Activated B cell treated with CpG ODN at 0.5 μM for 24 hours (primary cell): ENCODE data around the gene SLC25A25. TPM values are rescaled to one million over a fixed set of nuclear protein-coding genes. Genes with fewer than 3 reads are reported as not detected.

Source experiments
- ATAC-seq: fragments of 200-7000 bp; cut with Tn5 transposase; one replicate; pipeline ENCODE4 v1.10.0; 2021; ENCODE audit warnings: low read depth, mild to moderate bottlenecking, moderate library complexity
- CTCF ChIA-PET: fragments of 350-600 bp; sonication (Branson Sonifier 250); formaldehyde crosslinking; loops from one replicate; lab custom pipeline; 2021; ENCODE audit warnings: antibody characterized with exemption; lab: Charles Lee
- POLR2A ChIA-PET: fragments of 350-600 bp; sonication (Branson Sonifier 250); formaldehyde crosslinking; loops from one replicate; lab custom pipeline; 2021; ENCODE audit warnings: antibody characterized with exemption; lab: Charles Lee
- DNase-seq: peaks from one replicate; pipeline ENCODE4 v3.0.0; 2022
- H3K27ac Mint-ChIP-seq: one replicate; pipeline ENCODE4 v1.8.0; 2020; ENCODE audit warnings: mixed read lengths
- H3K27me3 Mint-ChIP-seq: one replicate; pipeline ENCODE4 v1.8.0; 2021; ENCODE audit warnings: mixed read lengths
- H3K36me3 Mint-ChIP-seq: one replicate; pipeline ENCODE4 v1.8.0; 2021; ENCODE audit warnings: low read depth, mixed read lengths
- H3K4me1 Mint-ChIP-seq: one replicate; pipeline ENCODE4 v1.8.0; 2021; ENCODE audit warnings: mixed read lengths
- H3K4me3 Mint-ChIP-seq: one replicate; pipeline ENCODE4 v1.8.0; 2020; ENCODE audit warnings: mild to moderate bottlenecking, mixed read lengths
- H3K9me3 Mint-ChIP-seq: one replicate; pipeline ENCODE4 v1.8.0; 2020; ENCODE audit warnings: mixed read lengths
- intact Hi-C: fragments of 100-400 bp; cut with micrococcal nuclease; formaldehyde crosslinking; loops from one replicate; pipeline ENCODE4 v1.15.1; 2024
- total RNA-seq: library from RNA; stranded (reverse); gene quantifications from 2 replicates; pipeline ENCODE4 v1.2.3, GENCODE V29; 2022
- TF ChIP-seq, protein P1 (sequence below): fragments of 200-600 bp; IDR thresholded peaks from one replicate; pipeline ENCODE4 v1.8.0; 2022; ENCODE audit warnings: antibody characterized with exemption, mild to moderate bottlenecking

The SLC25A25 gene
- total RNA-seq, 1 donor from 2014 or later = 9.4 TPM

DNA sequence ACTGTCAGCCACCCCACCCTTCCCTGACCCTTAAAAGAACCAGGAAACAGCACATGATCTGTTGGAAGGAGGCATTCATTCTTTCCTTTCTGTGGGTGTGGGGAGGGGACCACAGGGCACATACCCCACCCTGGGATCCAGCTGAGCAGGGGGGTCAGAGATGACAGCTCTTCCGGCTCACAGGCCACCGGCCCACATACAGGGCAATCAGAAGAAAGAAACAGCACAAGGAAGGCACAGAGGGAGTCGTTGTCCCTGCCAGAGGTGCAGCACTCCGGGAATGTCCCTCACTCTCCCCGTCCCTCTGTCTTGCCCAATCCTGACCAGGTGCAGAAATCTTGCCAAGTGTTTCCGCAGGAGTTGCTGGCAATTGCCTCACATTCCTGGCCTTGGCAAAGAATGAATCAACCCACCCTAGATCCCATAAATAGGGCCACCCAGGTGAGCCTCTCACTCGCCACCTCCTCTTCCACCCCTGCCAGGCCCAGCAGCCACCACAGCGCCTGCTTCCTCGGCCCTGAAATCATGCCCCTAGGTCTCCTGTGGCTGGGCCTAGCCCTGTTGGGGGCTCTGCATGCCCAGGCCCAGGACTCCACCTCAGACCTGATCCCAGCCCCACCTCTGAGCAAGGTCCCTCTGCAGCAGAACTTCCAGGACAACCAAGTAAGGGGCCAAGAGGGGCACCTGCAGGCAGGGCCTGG lies 81.1 kb downstream of the SLC25A25 start, which contains the start of gene LCN2:
TSS of gene LCN2 (plus strand) at position 453 of the 701 bp plus-strand sequence. CDS start at position 526, 73 bp downstream.
- CTCF ChIA-PET = no interaction called here
- ATAC-seq (no peak), DNase-seq (no peak)
- Mint-ChIP-seq H3K4me1 (no peaks in the 10 kb centered on the region), H3K4me3 (no peak within 1 kb of the TSS), H3K9me3 (no peaks in the 10 kb centered on the region), H3K27me3 (peaks cover 3% of the 10 kb centered on the region), H3K27ac (no peak within 1 kb of the TSS), H3K36me3 (no peaks in the 10 kb centered on the region)
- POLR2A ChIA-PET = no interaction called here
- intact Hi-C loops = no loop called here
- TF ChIP-seq, protein P1, sequence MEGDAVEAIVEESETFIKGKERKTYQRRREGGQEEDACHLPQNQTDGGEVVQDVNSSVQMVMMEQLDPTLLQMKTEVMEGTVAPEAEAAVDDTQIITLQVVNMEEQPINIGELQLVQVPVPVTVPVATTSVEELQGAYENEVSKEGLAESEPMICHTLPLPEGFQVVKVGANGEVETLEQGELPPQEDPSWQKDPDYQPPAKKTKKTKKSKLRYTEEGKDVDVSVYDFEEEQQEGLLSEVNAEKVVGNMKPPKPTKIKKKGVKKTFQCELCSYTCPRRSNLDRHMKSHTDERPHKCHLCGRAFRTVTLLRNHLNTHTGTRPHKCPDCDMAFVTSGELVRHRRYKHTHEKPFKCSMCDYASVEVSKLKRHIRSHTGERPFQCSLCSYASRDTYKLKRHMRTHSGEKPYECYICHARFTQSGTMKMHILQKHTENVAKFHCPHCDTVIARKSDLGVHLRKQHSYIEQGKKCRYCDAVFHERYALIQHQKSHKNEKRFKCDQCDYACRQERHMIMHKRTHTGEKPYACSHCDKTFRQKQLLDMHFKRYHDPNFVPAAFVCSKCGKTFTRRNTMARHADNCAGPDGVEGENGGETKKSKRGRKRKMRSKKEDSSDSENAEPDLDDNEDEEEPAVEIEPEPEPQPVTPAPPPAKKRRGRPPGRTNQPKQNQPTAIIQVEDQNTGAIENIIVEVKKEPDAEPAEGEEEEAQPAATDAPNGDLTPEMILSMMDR = no peak

DNA sequence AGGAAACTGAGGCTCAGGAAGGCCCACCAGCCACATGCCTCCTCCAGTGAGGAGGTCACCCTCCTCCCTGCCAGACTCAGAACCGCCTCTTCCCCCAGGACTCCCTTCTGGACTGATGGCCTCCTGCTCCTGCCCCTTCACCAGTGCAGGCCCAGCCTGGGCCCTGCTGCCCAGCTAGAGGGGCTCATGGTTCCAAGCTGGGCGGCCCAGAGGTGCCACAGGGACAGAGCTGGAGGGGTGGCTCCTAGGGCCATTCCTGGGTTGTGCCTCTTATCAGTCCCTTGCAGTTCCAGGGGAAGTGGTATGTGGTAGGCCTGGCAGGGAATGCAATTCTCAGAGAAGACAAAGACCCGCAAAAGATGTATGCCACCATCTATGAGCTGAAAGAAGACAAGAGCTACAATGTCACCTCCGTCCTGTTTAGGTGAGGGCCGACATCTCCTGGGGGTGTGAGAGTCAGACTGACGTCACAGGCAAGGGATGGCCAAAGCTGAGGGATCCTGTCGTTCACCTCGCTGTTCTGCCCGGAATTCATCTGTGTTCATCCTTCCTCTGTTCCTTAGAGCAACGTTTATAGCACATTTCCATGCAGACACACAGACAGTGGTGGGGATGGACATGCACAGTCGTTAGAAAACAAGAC lies 82.0 kb downstream of the SLC25A25 start:
- ATAC-seq (no peak), DNase-seq (no peak)
- Mint-ChIP-seq H3K4me3 (no peak overlapping the region), H3K4me1 (no peaks in the 10 kb centered on the region), H3K36me3 (no peaks in the 10 kb centered on the region), H3K9me3 (no peaks in the 10 kb centered on the region), H3K27me3 (peaks cover 3% of the 10 kb centered on the region), H3K27ac (no peak overlapping the region)
- intact Hi-C loops = no loop called here
- CTCF ChIA-PET = no interaction called here
- POLR2A ChIA-PET = no interaction called here
- TF ChIP-seq, protein P1 = no peak

DNA sequence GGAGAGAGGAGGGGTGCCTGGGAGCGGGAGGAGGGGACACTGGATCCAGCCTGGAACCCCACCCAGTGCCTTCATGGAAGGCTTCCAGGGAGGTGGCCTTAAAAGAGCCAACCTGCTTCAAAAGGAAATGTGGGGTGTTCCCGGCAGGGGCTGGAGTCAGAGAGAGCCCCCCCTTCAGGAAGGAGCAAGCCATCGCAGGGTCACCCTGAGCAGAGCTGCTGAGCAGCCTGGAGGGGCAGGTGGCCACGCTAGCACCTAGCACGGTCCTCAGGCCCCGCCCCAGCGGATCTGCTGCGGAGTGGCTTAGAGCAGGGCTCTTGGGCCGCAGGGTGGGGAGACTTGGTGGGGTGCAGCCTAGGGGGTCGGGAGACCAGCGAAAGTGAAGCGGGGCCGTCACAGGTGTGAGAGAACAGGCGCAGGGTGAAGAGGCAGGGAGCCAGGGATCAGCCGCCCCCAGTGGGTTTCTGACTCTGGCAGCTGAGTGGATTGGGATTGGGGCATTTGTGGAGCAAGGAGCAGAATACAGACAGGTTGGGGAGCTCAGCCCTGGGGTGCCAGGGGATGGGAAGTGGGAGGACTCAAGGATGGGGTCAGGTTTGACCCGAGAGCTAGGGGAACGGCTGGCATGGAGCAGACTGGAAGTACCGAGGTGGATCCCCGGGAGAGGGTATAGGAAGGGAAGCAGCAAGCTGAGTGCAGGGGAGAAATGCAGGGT lies 82.7 kb downstream of the SLC25A25 start:
- ATAC-seq (peak; percentile 54), DNase-seq (no peak)
- H3K27ac Mint-ChIP-seq = no peak overlapping the region
- TF ChIP-seq, protein P1 = no peak
- ChIA-PET CTCF (no interaction called here), POLR2A (interaction anchor here (0.6 kb wide), 1 partner anchor 15 kb away, joined by 8 read pairs; no protein-coding TSS in a partner anchor)
- H3K27me3 Mint-ChIP-seq = peaks cover 3% of the 10 kb centered on the region
- no peaks in the 10 kb centered on the region for H3K9me3 Mint-ChIP-seq
- H3K36me3 Mint-ChIP-seq = no peaks in the 10 kb centered on the region
- intact Hi-C loops = no loop called here
- no peak overlapping the region for H3K4me3 Mint-ChIP-seq
- H3K4me1 Mint-ChIP-seq = no peaks in the 10 kb centered on the region

DNA sequence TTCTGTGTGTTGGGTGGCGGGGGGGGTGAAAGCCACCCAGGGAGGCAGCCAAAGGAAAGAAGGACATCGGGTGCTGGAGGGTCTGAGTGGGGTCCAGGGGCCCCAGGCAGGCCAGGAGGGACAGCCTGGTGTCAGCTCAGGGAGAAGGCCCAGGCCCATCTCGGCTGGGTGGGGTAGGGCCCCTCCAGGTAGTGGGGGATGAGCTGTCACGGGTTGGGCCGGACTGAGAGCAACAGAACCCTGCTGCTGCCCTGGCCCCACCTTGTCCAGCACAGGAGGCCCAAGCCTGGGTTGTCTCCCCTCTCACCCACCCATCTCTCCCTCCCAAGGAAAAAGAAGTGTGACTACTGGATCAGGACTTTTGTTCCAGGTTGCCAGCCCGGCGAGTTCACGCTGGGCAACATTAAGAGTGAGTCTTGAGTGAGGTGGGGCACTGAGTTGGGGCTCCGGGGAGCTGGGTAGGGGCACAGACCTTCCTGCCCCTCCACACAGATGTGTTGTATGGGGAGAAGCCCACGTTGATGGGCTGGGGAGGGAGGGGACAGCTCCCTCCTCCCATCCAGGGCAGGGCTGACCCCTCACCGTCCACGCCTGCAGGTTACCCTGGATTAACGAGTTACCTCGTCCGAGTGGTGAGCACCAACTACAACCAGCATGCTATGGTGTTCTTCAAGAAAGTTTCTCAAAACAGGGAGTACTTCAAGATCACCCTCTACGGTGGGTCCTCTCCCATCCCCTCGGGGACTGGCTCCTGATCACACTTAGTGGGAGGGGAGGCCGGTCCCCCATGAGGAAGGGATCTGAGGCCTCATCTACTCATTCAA lies 83.5 kb downstream of the SLC25A25 start:
- H3K27ac Mint-ChIP-seq = no peak overlapping the region

More for the DNA sequence above, 83.5 kb downstream of the SLC25A25 start:
- no peaks in the 10 kb centered on the region for H3K9me3 Mint-ChIP-seq
- CTCF ChIA-PET = no interaction called here
- TF ChIP-seq, protein P1 = no peak
- H3K4me3 Mint-ChIP-seq = no peak overlapping the region
- H3K4me1 Mint-ChIP-seq = no peaks in the 10 kb centered on the region
- H3K36me3 Mint-ChIP-seq = no peaks in the 10 kb centered on the region
- no peak for ATAC-seq
- peaks cover 3% of the 10 kb centered on the region for H3K27me3 Mint-ChIP-seq
- POLR2A ChIA-PET = no interaction called here
- no peak for DNase-seq
- intact Hi-C loops = no loop called here
